ENCODE data around the gene PWWP3B.

Gene PWWP3B

DNA sequence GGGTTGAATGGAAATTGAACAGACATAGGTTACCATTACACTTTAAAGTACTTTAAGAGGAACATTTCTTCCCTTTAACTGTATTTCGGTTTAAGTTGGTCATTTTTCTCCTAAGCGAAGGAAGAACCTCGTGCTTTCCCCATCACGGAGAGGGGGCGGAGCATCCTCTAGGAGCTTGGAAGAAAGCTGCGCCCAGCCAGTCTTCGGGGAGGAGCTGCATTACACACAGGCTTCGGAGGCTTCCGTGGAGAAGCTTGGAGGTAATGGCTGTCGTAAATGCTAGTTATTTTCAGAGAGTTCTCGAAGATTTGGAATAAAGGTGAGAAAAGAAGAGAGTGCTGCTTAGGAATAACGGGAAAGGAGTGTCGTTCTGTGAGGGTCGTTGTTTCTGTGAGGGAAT lies at the start of gene PWWP3B:
Gene PWWP3B (plus strand): TSS at position 199 of the 400 bp plus-strand sequence. CDS start 37,128 bp downstream, outside the sequence.
- DNase-seq (ENCODE audit: low read depth), result no peak
- H3K4me3 ChIP-seq (ENCODE audit: low read length), result no peak within 1 kb of the TSS
- no peak for TF ChIP-seq CTCF (conservative IDR thresholded peaks at IDR 0.05; ENCODE audit: low read length)

GRCh38 chrX:106139048-106139447 lies 29.1 kb upstream of the PWWP3B start:
- no peak for TF ChIP-seq CTCF (conservative IDR thresholded peaks at IDR 0.05; ENCODE audit: low read length)
- no peak for DNase-seq (ENCODE audit: low read depth)
- H3K4me3 ChIP-seq (ENCODE audit: low read length), result no peak overlapping the region

DNA sequence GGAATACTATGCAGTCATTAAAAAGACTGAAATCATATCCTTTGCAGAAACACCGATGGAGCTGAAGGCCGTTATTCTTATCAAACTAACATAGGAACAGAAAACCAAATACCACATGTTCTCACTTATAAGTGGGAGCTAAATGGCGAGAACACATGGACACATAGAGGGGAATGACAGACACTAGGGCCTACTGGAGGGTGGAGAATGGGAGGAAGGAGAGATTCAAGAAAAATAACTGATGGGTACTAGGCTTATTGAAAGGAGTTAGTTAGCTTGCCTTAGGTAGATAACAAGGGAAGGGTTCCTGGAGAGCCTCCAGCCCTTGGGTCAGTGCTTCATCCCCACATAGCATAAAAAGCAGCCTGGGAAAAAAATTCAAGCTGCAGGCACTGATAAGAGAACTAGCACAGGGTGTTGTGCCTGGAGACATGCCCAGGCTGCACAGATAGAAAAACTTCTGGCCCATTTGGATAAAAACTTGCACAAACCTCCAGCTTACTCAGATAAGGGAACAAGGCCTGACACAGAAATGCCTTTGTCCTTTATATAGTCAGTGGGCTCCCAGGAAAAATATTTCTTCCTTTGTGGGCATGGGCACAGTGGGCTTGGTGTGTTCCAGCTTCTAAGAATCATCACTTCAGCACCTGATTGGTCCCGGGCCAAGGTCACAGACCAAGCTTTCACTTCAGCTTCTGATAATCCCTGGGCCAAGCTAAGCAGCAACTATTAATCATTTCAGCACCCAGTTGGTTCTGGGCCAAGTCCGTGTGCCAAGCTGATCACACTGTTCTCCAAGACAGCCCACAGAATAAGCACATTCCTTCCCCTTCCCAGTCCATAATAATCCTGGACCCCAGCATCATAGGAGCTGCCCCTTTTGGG lies 23.1 kb upstream of the PWWP3B start:
- TF ChIP-seq CTCF (conservative IDR thresholded peaks at IDR 0.05; ENCODE audit: low read length), result no peak
- no peak overlapping the region for H3K4me3 ChIP-seq (ENCODE audit: low read length)
- no peak for DNase-seq (ENCODE audit: low read depth)

GRCh38 chrX:106150701-106151100 lies 17.4 kb upstream of the PWWP3B start:
- no peak for TF ChIP-seq CTCF (conservative IDR thresholded peaks at IDR 0.05; ENCODE audit: low read length)
- no peak for DNase-seq (ENCODE audit: low read depth)

DNA sequence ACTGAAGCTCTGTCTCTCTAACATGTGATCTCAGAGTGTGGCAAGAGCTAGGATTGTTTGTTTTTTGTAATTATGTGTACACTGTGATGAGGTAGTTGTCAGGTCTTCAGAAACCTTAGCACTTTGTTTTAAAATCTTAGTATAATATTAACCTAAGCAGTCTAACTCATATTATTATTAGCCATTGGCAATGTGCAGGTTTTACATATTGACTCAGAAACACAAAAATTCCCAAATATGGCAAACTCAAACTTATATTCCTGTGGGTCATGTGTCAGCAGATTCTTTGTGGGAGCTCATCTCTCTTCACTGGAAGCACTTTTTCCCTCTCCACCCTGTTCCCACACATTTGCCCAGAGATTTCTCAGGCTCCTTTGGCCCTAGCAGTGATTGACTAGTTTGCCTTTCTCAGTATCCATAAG lies 8.2 kb upstream of the PWWP3B start:
- TF ChIP-seq CTCF (conservative IDR thresholded peaks at IDR 0.05; ENCODE audit: low read length), result no peak
- no peak for DNase-seq (ENCODE audit: low read depth)
- H3K4me3 ChIP-seq (ENCODE audit: low read length), result no peak overlapping the region

More at GRCh38 chrX:106150701-106151100, 17.4 kb upstream of the PWWP3B start:
- no peak overlapping the region for H3K4me3 ChIP-seq (ENCODE audit: low read length)

GRCh38 chrX:106170318-106170717 lies 2.2 kb downstream of the PWWP3B start:
- peak; percentile 34 for TF ChIP-seq CTCF (conservative IDR thresholded peaks at IDR 0.05; ENCODE audit: low read length)
- peak; percentile 0 for DNase-seq (ENCODE audit: low read depth)
- no peak overlapping the region for H3K4me3 ChIP-seq (ENCODE audit: low read length)

- DNase-seq (ENCODE audit: low read depth), result no peak
- no peak for TF ChIP-seq CTCF (conservative IDR thresholded peaks at IDR 0.05; ENCODE audit: low read length)
- H3K4me3 ChIP-seq (ENCODE audit: low read length), result no peak overlapping the region
Measured at GRCh38 chrX:106171293-106171820, 3.3 kb downstream of the PWWP3B start.
